KMS-11 (cell line): ENCODE data around the gene CLN5.

ENCODE experiments used
- H2AFZ ChIP-seq: fragments of 200-600 bp; sonication (generic); 2 replicates; pipeline ENCODE4 v1.6.1; 2016; ENCODE audit warnings: antibody characterized with exemption, mixed run types, low read depth
- H3K27ac ChIP-seq: fragments of 200-600 bp; sonication (generic); 2 replicates; pipeline ENCODE4 v1.6.1; 2016; ENCODE audit warnings: mild to moderate bottlenecking, mixed run types
- H3K27me3 ChIP-seq: fragments of 200-600 bp; sonication (generic); 2 replicates; pipeline ENCODE4 v1.6.1; 2017; ENCODE audit warnings: mild to moderate bottlenecking, low read depth, mixed run types, moderate library complexity; ENCODE audit not compliant: insufficient read depth
- H3K36me3 ChIP-seq: fragments of 200-600 bp; sonication (generic); 2 replicates; pipeline ENCODE4 v1.6.1; 2017; ENCODE audit warnings: mild to moderate bottlenecking, mixed run types; ENCODE audit not compliant: insufficient read depth
- H3K4me1 ChIP-seq: fragments of 200-600 bp; sonication (generic); 2 replicates; pipeline ENCODE4 v1.6.1; 2016; ENCODE audit warnings: mild to moderate bottlenecking, low read depth, mixed run types; ENCODE audit not compliant: poor library complexity, severe bottlenecking
- H3K4me2 ChIP-seq: fragments of 200-600 bp; sonication (generic); 2 replicates; pipeline ENCODE4 v1.7.0; 2016; ENCODE audit warnings: mild to moderate bottlenecking, mixed run types
- H3K4me3 ChIP-seq: fragments of 200-600 bp; sonication (generic); IDR thresholded peaks from 2 replicates; pipeline ENCODE4 v1.6.1; 2017; ENCODE audit warnings: low read depth, low read length, mixed read lengths; ENCODE audit not compliant: insufficient read depth
- H3K79me2 ChIP-seq: fragments of 200-600 bp; sonication (generic); 2 replicates; pipeline ENCODE4 v1.6.1; 2016; ENCODE audit warnings: low read depth, mixed run types; ENCODE audit not compliant: insufficient read depth
- H3K9ac ChIP-seq: fragments of 200-600 bp; sonication (generic); 2 replicates; pipeline ENCODE4 v1.6.1; 2016; ENCODE audit warnings: mild to moderate bottlenecking, mixed run types
- H4K20me1 ChIP-seq: fragments of 200-600 bp; sonication (generic); 2 replicates; pipeline ENCODE4 v1.6.1; 2016; ENCODE audit warnings: mild to moderate bottlenecking, mixed run types; ENCODE audit not compliant: insufficient read depth
- TF ChIP-seq, protein P1 (sequence below): fragments of 200-600 bp; sonication (generic); conservative IDR thresholded peaks from 2 replicates; pipeline ENCODE4 v1.6.1; 2017; ENCODE audit warnings: low read depth, mild to moderate bottlenecking, antibody characterized with exemption, low read length, moderate library complexity, mixed read lengths

The CLN5 gene

GRCh38 chr13:76991796-76992547, at the start of gene CLN5:
Gene CLN5, plus strand, starts transcription at chr13:76992081. Its CDS starts 18 bp downstream, at chr13:76992099.
- Histone ChIP-seq H3K27me3 (no peaks in the 10 kb centered on the region), H4K20me1 (no peaks in the 10 kb centered on the region), H3K9ac (peak within 1 kb of the TSS; percentile 72; the same call in 1 of the 2 replicates), H2AFZ (peak within 1 kb of the TSS; percentile 84), H3K4me2 (peak within 1 kb of the TSS; percentile 66; the same call in 1 of the 2 replicates), H3K4me1 (peaks cover 13% of the 10 kb centered on the region), H3K4me3 (no peak within 1 kb of the TSS), H3K79me2 (no peaks in the 10 kb centered on the region), H3K27ac (peak within 1 kb of the TSS; percentile 70), H3K36me3 (no peaks in the 10 kb centered on the region)
- TF ChIP-seq, protein P1, sequence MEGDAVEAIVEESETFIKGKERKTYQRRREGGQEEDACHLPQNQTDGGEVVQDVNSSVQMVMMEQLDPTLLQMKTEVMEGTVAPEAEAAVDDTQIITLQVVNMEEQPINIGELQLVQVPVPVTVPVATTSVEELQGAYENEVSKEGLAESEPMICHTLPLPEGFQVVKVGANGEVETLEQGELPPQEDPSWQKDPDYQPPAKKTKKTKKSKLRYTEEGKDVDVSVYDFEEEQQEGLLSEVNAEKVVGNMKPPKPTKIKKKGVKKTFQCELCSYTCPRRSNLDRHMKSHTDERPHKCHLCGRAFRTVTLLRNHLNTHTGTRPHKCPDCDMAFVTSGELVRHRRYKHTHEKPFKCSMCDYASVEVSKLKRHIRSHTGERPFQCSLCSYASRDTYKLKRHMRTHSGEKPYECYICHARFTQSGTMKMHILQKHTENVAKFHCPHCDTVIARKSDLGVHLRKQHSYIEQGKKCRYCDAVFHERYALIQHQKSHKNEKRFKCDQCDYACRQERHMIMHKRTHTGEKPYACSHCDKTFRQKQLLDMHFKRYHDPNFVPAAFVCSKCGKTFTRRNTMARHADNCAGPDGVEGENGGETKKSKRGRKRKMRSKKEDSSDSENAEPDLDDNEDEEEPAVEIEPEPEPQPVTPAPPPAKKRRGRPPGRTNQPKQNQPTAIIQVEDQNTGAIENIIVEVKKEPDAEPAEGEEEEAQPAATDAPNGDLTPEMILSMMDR: no peak

DNA sequence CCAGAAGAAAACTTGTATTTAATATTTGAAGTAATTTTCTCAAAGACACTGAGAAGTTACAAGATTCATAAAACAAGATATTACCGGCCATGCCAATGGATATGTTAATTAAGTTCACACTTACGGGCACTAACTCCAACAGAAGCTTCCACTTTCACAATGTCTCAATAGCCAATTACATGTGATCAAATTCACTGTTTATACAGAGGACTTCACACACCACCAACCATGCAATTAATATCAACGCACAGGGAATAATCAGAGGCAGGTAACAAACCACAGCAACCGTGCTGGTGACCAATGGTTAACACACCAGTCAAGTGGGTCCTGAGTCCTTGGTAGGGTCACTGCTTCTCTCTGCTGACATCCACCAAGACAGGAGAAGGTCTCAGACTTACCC, 49.5 kb upstream of the CLN5 start:
- Histone ChIP-seq H3K36me3 (no peaks in the 10 kb centered on the region), H4K20me1 (no peaks in the 10 kb centered on the region), H3K4me1 (no peaks in the 10 kb centered on the region), H3K4me2 (no peak overlapping the region), H2AFZ (no peak overlapping the region), H3K9ac (no peak overlapping the region), H3K79me2 (no peaks in the 10 kb centered on the region), H3K4me3 (no peak overlapping the region), H3K27ac (no peak overlapping the region), H3K27me3 (no peaks in the 10 kb centered on the region)
- TF ChIP-seq, protein P1: no peak

DNA sequence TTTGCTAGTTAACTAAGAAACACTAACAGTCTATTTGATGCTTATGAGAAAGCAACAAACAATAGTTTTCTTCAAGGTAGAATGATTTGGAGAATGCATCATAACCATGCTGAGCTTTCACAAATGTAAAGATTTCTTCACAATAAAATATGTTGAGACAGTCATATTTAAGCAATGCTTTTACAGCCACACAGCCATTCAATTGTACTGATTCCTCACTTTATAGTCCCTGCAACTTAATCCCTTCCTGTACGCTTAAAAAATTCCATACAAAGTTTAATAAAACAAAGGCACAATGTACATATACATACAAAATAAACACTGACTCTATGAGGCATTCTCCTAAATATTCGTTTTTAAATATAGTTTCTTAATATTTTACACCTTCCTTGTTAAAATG, 48.2 kb upstream of the CLN5 start:
- no peaks in the 10 kb centered on the region for H3K27me3 ChIP-seq
- H2AFZ ChIP-seq: no peak overlapping the region
- no peaks in the 10 kb centered on the region for H3K4me1 ChIP-seq
- H3K4me2 ChIP-seq: no peak overlapping the region
- H4K20me1 ChIP-seq: no peaks in the 10 kb centered on the region
- H3K36me3 ChIP-seq: no peaks in the 10 kb centered on the region
- H3K79me2 ChIP-seq: no peaks in the 10 kb centered on the region
- H3K27ac ChIP-seq: no peak overlapping the region
- TF ChIP-seq, protein P1: no peak
- H3K9ac ChIP-seq: no peak overlapping the region
- H3K4me3 ChIP-seq: no peak overlapping the region

- no peak overlapping the region for H3K9ac ChIP-seq
- H3K4me2 ChIP-seq: no peak overlapping the region
- no peak overlapping the region for H2AFZ ChIP-seq
Measured at GRCh38 chr13:76944456-76944855, 47.4 kb upstream of the CLN5 start.

More at GRCh38 chr13:76944456-76944855, 47.4 kb upstream of the CLN5 start:
- TF ChIP-seq, protein P1: no peak
- Histone ChIP-seq H3K36me3 (no peaks in the 10 kb centered on the region), H3K27me3 (no peaks in the 10 kb centered on the region), H3K27ac (no peak overlapping the region), H3K4me3 (no peak overlapping the region), H3K4me1 (no peaks in the 10 kb centered on the region), H4K20me1 (no peaks in the 10 kb centered on the region), H3K79me2 (no peaks in the 10 kb centered on the region)
